C4-2B (cell line): ENCODE results near the gene KLK8.

Experiments used
- H3K27ac ChIP-seq: fragments of 450-650 bp; 2 replicates; pipeline ENCODE4 v1.5.1; 2017
- ZFX ChIP-seq: fragments of 450-650 bp; IDR thresholded peaks from 2 replicates; pipeline ENCODE4 v1.6.1; 2017
- TF ChIP-seq, protein P1 (sequence below): fragments of 450-650 bp; conservative IDR thresholded peaks from 2 replicates; pipeline ENCODE4 v1.5.1; 2017; ENCODE audit warnings: mild to moderate bottlenecking

KLK8 gene

DNA sequence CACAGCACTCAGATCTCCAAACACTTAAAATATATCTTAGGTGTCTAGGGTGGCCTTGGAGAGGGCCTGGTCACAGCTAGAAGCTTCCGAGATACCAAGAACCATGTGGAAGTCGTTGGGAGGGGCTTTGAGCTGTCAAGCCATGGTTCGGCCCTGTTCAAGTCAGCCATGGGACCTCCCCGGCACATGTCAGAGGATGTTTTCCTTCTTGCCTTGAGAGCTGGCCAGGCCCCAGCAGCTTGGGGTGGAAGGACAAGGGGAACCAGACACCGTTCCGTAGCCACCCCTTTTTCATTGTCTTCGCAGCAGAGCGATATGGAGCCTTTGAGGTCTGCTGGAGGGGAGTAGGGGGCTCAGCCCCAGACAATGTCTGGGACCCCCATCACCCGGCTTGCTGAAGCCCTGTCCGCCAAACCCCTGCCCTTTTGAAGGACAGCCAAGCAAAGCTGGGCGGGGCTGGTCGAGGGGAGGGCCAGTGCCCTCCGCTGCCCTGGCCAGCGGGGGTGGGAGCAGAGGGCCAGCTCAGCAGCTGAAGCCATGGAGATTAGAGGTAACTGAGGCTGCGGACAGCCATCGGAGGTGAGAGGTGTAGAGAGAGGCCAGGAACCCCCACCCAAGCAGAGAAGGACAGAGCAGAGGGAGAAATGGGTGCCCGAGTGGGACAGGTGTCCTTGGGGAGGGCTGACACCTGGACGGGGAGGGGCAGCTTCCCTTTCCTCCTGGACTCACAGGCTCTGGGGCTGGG is 24.6 kb upstream of the KLK8 start:
- TF ChIP-seq, protein P1, sequence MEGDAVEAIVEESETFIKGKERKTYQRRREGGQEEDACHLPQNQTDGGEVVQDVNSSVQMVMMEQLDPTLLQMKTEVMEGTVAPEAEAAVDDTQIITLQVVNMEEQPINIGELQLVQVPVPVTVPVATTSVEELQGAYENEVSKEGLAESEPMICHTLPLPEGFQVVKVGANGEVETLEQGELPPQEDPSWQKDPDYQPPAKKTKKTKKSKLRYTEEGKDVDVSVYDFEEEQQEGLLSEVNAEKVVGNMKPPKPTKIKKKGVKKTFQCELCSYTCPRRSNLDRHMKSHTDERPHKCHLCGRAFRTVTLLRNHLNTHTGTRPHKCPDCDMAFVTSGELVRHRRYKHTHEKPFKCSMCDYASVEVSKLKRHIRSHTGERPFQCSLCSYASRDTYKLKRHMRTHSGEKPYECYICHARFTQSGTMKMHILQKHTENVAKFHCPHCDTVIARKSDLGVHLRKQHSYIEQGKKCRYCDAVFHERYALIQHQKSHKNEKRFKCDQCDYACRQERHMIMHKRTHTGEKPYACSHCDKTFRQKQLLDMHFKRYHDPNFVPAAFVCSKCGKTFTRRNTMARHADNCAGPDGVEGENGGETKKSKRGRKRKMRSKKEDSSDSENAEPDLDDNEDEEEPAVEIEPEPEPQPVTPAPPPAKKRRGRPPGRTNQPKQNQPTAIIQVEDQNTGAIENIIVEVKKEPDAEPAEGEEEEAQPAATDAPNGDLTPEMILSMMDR: no peak
- no peak overlapping the region for H3K27ac ChIP-seq

GRCh38 chr19:51025401-51025800 is 24.0 kb upstream of the KLK8 start:
- H3K27ac ChIP-seq: no peak overlapping the region
- TF ChIP-seq, protein P1: no peak
- TF ChIP-seq ZFX: no peak

- TF ChIP-seq, protein P1: no peak
- no peak for TF ChIP-seq ZFX
- no peak overlapping the region for H3K27ac ChIP-seq
Observed at GRCh38 chr19:51024924-51025323, 23.5 kb upstream of the KLK8 start.

DNA sequence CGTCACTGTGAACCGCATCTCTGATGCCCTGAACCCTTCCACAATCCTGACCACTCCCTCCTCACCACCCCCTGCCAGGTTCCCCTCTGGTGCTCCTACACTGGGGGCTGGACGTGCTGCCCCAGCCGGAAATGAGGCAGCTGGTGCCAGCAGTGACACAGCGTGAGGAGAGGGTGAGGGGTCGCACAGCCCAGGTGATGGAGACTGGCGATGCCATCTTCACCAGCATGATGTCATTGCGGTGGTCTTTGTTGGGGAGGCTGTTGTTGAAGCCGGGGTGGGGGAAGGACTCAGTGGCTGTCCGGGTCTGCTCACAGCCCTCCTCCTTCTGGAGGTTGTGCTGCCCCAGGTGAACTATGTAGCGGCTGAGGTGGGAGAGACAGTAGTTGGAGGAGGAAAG is 22.5 kb upstream of the KLK8 start:
- H3K27ac ChIP-seq: no peak overlapping the region
- TF ChIP-seq, protein P1: no peak
- TF ChIP-seq ZFX: no peak

GRCh38 chr19:51022526-51022925 is 21.1 kb upstream of the KLK8 start:
- H3K27ac ChIP-seq: no peak overlapping the region
- TF ChIP-seq, protein P1: no peak
- TF ChIP-seq ZFX: no peak

DNA sequence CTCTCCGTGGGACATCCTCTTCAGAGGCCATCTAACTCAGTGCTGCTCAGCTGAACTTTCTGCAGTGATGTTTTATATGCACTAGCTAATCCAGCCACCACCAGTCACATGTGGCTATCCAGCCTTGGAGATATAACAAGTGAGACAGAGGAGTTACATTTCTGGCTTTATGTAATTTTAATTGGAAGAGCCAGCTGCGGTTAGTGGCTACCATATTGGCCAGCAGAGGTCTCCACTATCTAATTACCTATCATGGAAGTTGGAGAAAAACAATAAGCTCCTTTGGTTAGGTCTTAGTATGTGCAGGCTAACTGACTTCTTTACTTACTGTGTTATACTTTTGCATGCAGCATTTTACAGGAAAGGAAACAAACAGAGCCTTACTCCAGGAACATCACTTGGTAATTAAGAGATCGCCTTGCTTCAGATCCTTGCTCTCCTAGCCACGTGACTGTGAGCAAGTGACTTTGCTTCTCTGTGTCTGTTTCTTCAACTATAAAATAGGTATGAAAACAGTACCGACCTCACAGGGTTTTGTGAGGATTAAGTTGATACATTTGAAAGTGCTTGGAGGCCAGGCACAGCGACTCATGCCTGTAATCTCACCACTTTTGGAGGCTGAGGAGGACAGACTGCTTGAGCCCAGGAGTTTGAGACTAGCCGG is 19.7 kb upstream of the KLK8 start:
- no peak for TF ChIP-seq ZFX
- TF ChIP-seq, protein P1: peak; percentile 94
- no peak overlapping the region for H3K27ac ChIP-seq

DNA sequence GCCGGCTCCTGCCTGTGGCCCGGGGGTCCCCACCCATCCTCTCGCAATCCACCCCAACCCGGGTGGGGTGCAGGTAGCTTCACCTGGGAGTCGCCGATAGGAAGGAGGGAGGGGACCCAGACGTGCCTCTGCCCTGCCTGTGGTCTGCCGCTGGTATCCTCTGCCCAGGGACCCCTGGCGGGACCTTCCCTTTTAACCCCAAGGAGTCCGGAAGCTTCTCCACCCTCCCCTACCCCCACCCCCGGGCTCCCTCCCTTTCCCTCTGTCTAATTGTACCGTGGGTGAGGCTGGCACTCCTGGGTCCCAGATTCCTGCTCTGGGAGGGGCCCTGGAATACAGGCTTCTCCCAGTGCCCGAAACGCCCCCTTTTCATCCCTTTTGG is 18.1 kb upstream of the KLK8 start, which contains the start of gene KLK10:
KLK10 (minus strand) TSS at position 166 of the 382 bp plus-strand sequence. CDS start 579 bp downstream, outside the sequence.
- H3K27ac ChIP-seq: no peak within 1 kb of the TSS
- TF ChIP-seq, protein P1: no peak
